Body of pancreas (tissue), 4 donors: ENCODE results near the gene DCHS2. TPM values are rescaled to one million over a fixed set of nuclear protein-coding genes. Genes with fewer than 3 reads are reported as not detected.

Source experiments
- ATAC-seq: fragments of 150-250 bp; one replicate; pipeline ENCODE4 v1.9.1; 2016
- DNase-seq, 4 donors: peaks; one replicate each; pipeline ENCODE4 v3.0.0-alpha.2; 2019
- H3K27ac ChIP-seq, 4 donors: fragments of 200-600 bp; sonication (generic); 1 replicate in 3 of 4; 2 replicates in 1 of 4; pipeline versions ENCODE4 v1.5.1 to v1.6.1; 2016 to 2019; ENCODE audit warnings: mild to moderate bottlenecking in 1 of 4, mixed read lengths in 1 of 4, moderate library complexity in 1 of 4
- H3K27me3 ChIP-seq, 2 donors: fragments of 200-600 bp; sonication (generic); one replicate each; pipeline ENCODE4 v1.6.0; 2016; ENCODE audit warnings: mild to moderate bottlenecking in 1 of 2
- H3K36me3 ChIP-seq, 2 donors: fragments of 200-600 bp; sonication (generic); replicated peaks in 1 of 2; 2 replicates each; pipeline ENCODE4 v1.5.1; 2016; ENCODE audit warnings: low read depth in 2 of 2; ENCODE audit not compliant: insufficient read depth in 1 of 2
- H3K4me1 ChIP-seq: fragments of 200-600 bp; sonication (generic); one replicate; pipeline ENCODE4 v1.6.0; 2016
- H3K4me3 ChIP-seq, 2 donors: fragments of 200-600 bp; sonication (generic); 1 replicate in 1 of 2; 2 replicates in 1 of 2; pipeline ENCODE4 v1.5.1; 2016 to 2019
- H3K9me3 ChIP-seq, 3 donors: fragments of 200-600 bp; sonication (generic); 1 replicate in 2 of 3; 2 replicates in 1 of 3; pipeline ENCODE4 v1.5.1; 2016
- POLR2A ChIP-seq, 3 donors: fragments of 450-650 bp; IDR thresholded peaks; one replicate each; pipeline ENCODE4 v1.6.1; 2016; ENCODE audit warnings: antibody characterized with exemption in 3 of 3, mild to moderate bottlenecking in 2 of 3
- WGBS, 2 donors: methylation state at CpG; one replicate each; pipeline ENCODE4 v1.1.5; 2017; 5-methylcytosine and 5-hydroxymethylcytosine counted together
- intact Hi-C: fragments of 100-400 bp; cut with DNase I; formaldehyde crosslinking; loops from one replicate; pipeline ENCODE4 v1.15.1; 2023
- total RNA-seq, 2 donors: library from RNA; depleted of rRNA; stranded (reverse); fragments of >200 nt; gene quantifications; one replicate each; pipeline ENCODE4 v1.1.0, GENCODE V29; 2016
- TF ChIP-seq, protein P1 (sequence below), 7 experiments: fragments of 450-650 bp in 4 of 7; fragments of 200-600 bp in 3 of 7; sonication (generic) in 3 of 7; IDR thresholded peaks; one replicate each; pipeline ENCODE4 v1.5.1; 2016 to 2019; ENCODE audit warnings: antibody characterized with exemption in 7 of 7

Gene DCHS2
- total RNA-seq, 2 donors from 2014 or later = 0.33 to 0.78 TPM

DNA sequence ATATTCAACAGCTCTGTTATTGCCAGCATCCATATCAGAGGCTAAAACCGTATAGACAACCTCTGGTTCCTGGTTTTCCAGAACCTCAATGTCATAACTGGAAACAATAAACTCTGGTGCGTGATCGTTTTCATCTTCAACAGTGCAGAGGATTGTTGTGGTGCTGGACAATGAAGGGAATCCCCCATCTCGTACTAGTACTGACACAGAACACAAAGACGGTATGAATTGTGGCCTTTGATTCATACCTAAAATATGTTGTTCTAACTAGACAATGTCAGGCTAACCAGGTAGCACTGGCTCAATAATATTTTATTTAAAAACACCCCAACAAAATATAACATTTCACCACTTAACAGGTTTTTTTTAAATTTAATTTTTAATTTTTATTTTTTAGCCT, 186.9 kb downstream of the DCHS2 start:
- no peaks in the 10 kb centered on the region for H3K36me3 ChIP-seq
- ATAC-seq (no peak), DNase-seq (no peak)
- H3K27ac ChIP-seq = no peak overlapping the region
- H3K9me3 ChIP-seq = no peaks in the 10 kb centered on the region
- H3K27me3 ChIP-seq = no peaks in the 10 kb centered on the region
- intact Hi-C loops = no loop called here
- H3K4me1 ChIP-seq = no peaks in the 10 kb centered on the region
- no peak overlapping the region for H3K4me3 ChIP-seq
- 82 to 85% methylated on average over 5 of the region's 5 CpGs for WGBS, 2 donors
- TF ChIP-seq, protein P1, sequence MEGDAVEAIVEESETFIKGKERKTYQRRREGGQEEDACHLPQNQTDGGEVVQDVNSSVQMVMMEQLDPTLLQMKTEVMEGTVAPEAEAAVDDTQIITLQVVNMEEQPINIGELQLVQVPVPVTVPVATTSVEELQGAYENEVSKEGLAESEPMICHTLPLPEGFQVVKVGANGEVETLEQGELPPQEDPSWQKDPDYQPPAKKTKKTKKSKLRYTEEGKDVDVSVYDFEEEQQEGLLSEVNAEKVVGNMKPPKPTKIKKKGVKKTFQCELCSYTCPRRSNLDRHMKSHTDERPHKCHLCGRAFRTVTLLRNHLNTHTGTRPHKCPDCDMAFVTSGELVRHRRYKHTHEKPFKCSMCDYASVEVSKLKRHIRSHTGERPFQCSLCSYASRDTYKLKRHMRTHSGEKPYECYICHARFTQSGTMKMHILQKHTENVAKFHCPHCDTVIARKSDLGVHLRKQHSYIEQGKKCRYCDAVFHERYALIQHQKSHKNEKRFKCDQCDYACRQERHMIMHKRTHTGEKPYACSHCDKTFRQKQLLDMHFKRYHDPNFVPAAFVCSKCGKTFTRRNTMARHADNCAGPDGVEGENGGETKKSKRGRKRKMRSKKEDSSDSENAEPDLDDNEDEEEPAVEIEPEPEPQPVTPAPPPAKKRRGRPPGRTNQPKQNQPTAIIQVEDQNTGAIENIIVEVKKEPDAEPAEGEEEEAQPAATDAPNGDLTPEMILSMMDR (IDR thresholded peaks at IDR 0.05) = no peak
- TF ChIP-seq POLR2A (IDR thresholded peaks at IDR 0.05) = no peak

DNA sequence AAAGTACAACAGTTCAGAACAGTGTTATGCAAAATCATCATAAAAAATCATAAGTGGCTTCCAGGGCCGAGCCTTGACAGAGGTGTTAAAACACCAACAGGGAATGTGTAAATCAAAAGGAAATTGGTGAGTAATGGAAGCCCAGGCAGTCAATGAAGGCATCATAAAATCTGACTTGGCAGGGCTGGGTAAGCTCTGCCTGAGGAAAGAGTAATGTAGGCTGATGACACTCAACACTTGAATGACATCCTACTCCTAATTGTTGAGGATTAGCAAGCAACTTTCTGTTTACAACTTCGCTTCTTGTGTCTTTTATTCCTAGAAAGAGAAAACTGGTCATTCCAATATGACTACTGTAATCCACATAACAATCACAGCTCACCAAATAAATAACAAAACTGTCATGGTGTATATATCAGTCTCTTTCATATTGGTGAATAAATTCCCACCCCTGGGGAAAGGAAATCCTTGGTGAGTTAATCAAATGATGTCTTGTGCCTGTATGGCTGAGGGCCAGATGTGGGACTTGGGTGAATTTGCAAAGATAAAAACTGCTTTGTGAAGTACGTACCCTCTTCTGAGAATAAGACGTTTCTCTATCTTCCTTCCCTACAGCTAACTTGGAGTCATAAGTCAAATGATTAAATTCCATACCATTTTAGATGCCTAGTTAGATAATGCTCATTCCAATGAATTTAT, 196.8 kb downstream of the DCHS2 start:
- ATAC-seq (no peak), DNase-seq (no peak)
- Histone ChIP-seq H3K4me3 (no peak overlapping the region), H3K4me1 (no peaks in the 10 kb centered on the region), H3K36me3 (no peaks in the 10 kb centered on the region), H3K9me3 (no peaks in the 10 kb centered on the region), H3K27ac (no peak overlapping the region), H3K27me3 (no peaks in the 10 kb centered on the region)
- TF ChIP-seq POLR2A (IDR thresholded peaks at IDR 0.05) = no peak
- TF ChIP-seq, protein P1 (IDR thresholded peaks at IDR 0.05) = no peak
- WGBS, 2 donors = 71 to 79% methylated on average over 4 of the region's 4 CpGs
- intact Hi-C loops = no loop called here

DNA sequence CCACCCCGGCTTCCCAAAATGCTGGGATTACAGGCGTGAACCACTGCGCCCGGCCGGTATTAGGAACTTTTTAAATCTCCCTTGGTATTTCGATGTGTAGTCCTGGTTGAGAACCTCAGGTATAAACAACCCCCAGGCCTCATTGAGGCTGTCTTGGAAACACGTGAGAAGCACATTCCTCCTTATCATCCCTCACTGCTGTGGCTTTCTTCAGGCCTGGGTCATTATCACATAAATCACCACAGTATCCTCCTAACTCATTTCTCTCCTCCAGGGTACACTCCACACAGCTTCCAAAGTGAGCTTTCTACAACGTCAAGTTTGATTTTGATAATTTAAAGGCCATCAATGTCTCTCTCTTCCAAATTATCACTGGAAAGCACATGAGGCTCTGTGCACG, 198.2 kb downstream of the DCHS2 start:
- ATAC-seq (no peak), DNase-seq (no peak)
- H3K4me1 ChIP-seq = no peaks in the 10 kb centered on the region
- no peaks in the 10 kb centered on the region for H3K36me3 ChIP-seq
- no peaks in the 10 kb centered on the region for H3K9me3 ChIP-seq
- WGBS, 2 donors = 79 to 80% methylated on average over 9 of the region's 9 CpGs
- no peak overlapping the region for H3K4me3 ChIP-seq
- H3K27me3 ChIP-seq = no peaks in the 10 kb centered on the region
- intact Hi-C loops = no loop called here
- no peak overlapping the region for H3K27ac ChIP-seq
- TF ChIP-seq POLR2A (IDR thresholded peaks at IDR 0.05) = no peak
- TF ChIP-seq, protein P1 (IDR thresholded peaks at IDR 0.05) = no peak

DNA sequence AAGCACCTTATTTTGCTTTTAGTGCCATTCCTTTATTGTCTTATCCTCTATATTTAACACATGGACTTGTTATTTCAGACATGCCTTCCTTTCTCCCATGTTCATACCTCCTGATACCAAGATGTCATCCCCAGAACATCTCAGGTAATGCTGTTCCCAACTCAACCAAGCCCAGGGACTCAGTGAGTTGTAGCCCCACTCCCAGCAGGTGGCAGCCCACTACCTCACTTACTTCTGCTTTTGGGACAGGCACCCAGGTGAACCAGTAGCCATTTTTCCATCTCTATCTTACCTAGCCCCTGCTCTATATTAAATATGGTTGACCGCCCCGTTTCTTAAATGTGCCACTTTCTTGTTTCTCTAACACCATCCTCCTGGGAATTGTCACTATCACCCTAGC, 199.0 kb downstream of the DCHS2 start:
- H3K4me3 ChIP-seq = no peak overlapping the region
- no peak overlapping the region for H3K27ac ChIP-seq
- DNase-seq (no peak), ATAC-seq (no peak)
- H3K36me3 ChIP-seq = no peaks in the 10 kb centered on the region
- intact Hi-C loops = no loop called here
- TF ChIP-seq POLR2A (IDR thresholded peaks at IDR 0.05) = no peak
- TF ChIP-seq, protein P1 (IDR thresholded peaks at IDR 0.05) = no peak
- H3K27me3 ChIP-seq = no peaks in the 10 kb centered on the region
- no peaks in the 10 kb centered on the region for H3K9me3 ChIP-seq
- 82 to 87% methylated on average over 2 of the region's 2 CpGs for WGBS, 2 donors
- H3K4me1 ChIP-seq = no peaks in the 10 kb centered on the region

DNA sequence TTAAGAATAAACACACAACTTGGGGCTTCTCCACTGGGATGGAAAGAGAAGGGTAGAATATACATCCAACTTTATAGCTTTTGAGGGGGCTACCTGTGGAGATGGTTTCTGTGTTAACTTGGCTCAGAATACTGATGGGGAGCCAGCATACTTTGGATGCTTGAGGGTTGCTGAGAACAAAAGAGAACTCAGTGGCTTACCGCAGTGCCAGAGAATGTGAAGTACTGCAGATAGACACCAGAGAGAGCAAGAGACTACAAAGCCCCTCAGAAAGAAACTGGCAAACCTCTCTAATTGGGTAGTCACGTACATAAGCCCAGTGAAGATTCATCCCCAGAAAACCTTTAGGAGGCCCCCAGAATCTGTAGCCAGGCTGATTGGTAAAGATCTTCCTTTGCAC, 214.4 kb downstream of the DCHS2 start:
- no peak overlapping the region for H3K4me3 ChIP-seq
- H3K27me3 ChIP-seq = no peaks in the 10 kb centered on the region
- ATAC-seq (no peak), DNase-seq (no peak)
- no peaks in the 10 kb centered on the region for H3K9me3 ChIP-seq
- H3K27ac ChIP-seq = no peak overlapping the region
- H3K4me1 ChIP-seq = no peaks in the 10 kb centered on the region
- intact Hi-C loops = no loop called here
- TF ChIP-seq, protein P1 (IDR thresholded peaks at IDR 0.05) = no peak
- TF ChIP-seq POLR2A (IDR thresholded peaks at IDR 0.05) = no peak
- 69 to 89% methylated on average over 2 of the region's 2 CpGs for WGBS, 2 donors
- no peaks in the 10 kb centered on the region for H3K36me3 ChIP-seq
